ENCODE measurements around the gene TTC12. TPM values are rescaled to one million over a fixed set of nuclear protein-coding genes. Genes with fewer than 3 reads are reported as not detected.

The TTC12 gene
- total and polyA plus RNA-seq, 12 donors = 5.6 to 26.9 (median 16.5) TPM

DNA sequence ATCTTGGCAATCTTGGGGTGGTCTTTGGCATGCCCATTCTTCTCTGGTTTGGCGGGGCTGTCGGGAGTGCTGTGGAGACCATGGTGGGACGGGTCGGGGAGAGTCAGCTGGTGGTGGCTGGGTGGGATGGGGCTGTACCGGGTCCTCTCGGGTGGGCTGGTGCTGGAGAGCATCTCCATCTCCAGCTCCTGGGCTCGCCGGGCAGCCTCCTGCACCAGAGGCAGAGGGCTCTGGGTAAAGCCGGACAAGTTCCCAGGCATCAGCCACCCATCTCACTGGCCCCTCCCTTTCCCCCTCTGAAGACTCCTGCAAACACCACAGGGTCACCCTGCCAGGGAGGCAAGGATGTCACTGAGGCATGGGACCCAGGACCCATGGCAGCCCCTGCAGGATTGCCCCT lies 98.3 kb downstream of the TTC12 start:
- intact Hi-C loops (cut with DNase I) = no loop called here
- 81 to 92% (median 92%) methylated on average over 4 to 9 of the region's 9 CpGs; no CpG with 5 or more reads in 1 of the 4 donors for WGBS, 4 donors
- TF ChIP-seq POLR2A (IDR thresholded peaks at IDR 0.05) = no peak
- TF ChIP-seq CTCF (IDR thresholded peaks at IDR 0.05) = no peak
- H3K9me3 ChIP-seq (replicated peaks in 1 of 3) = no peaks in the 10 kb centered on the region
- H3K27me3 ChIP-seq = no peaks in the 10 kb centered on the region
- H3K27ac ChIP-seq = no peak overlapping the region
- no peaks in the 10 kb centered on the region for H3K36me3 ChIP-seq (replicated peaks in 1 of 2)
- DNase-seq = no peak
- no peak overlapping the region for H3K4me3 ChIP-seq
- no peaks in the 10 kb centered on the region for H3K4me1 ChIP-seq (replicated peaks in 1 of 2)

DNA sequence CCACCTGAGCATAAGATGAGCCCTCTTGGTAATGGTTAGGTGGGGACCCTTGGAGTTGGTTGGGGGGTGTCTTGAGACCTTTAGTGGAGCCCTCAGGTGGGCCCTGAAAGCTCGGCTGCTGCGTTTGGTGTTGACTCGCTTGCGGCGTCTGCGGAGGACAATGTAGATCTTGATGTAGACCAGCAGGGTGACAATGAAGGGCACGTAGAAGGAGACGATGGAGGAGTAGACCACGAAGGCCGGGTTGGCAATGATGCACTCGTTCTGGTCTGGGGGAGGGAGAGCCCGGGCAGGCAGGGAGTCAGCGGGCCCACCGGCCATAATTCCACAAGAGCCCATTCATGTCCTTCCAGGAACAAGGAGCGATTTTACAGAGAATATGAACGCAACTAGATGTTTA lies 101.0 kb downstream of the TTC12 start:
- Histone ChIP-seq H3K27me3 (no peaks in the 10 kb centered on the region), H3K4me1 (replicated peaks in 1 of 2) (no peaks in the 10 kb centered on the region), H3K36me3 (replicated peaks in 1 of 2) (no peaks in the 10 kb centered on the region), H3K9me3 (replicated peaks in 1 of 3) (no peaks in the 10 kb centered on the region), H3K4me3 (no peak overlapping the region), H3K27ac (no peak overlapping the region)
- TF ChIP-seq CTCF (IDR thresholded peaks at IDR 0.05) (no peak), POLR2A (IDR thresholded peaks at IDR 0.05) (no peak)
- 89 to 93% (median 92%) methylated on average over 16 of the region's 16 CpGs for WGBS, 4 donors
- no peak for DNase-seq
- intact Hi-C loops (cut with DNase I) = no loop called here

Other genes starting within 250 kb of the TTC12 start
- gene ANKK1, start 73.2 kb downstream of the TTC12 start, total RNA-seq = under 1 TPM in 8 of 9 donors, not detected in 1; 0.11 to 0.84 (median 0.18) TPM
- gene ANKK1, start 73.2 kb downstream of the TTC12 start, polyA plus RNA-seq = 1 to 10 TPM in 2 of 3 donors, under 1 TPM in 1; 0.05 to 3.5 (median 2.4) TPM
- gene DRD2, start 160.8 kb downstream of the TTC12 start, total RNA-seq = 10 to 100 TPM in 1 of 9 donors, 1 to 10 TPM in 2, under 1 TPM in 3, not detected in 3; 0.23 to 11.5 (median 0.76) TPM
- 10 to 100 TPM in 1 of 3 donors, 1 to 10 TPM in 2; 5.3 to 13.8 (median 8.3) TPM for gene DRD2, start 160.8 kb downstream of the TTC12 start, polyA plus RNA-seq

All from adrenal gland (tissue), 12 donors.